Inflammatory macrophage (primary cell): ENCODE results near the gene ONECUT2.
"Not testable (repeated sequence)": the region's sequence is repeated elsewhere in the genome, so short reads cannot be mapped to it uniquely, and the experiment has no call there.

Experiments used
- DNase-seq, 2 donors: peaks; one replicate each; pipeline ENCODE4 v3.0.0-alpha.2; 2020 to 2022

Gene ONECUT2

GRCh38 chr18:57447154-57447621 is 12.0 kb downstream of the ONECUT2 start:
- DNase-seq, result no peak

DNA sequence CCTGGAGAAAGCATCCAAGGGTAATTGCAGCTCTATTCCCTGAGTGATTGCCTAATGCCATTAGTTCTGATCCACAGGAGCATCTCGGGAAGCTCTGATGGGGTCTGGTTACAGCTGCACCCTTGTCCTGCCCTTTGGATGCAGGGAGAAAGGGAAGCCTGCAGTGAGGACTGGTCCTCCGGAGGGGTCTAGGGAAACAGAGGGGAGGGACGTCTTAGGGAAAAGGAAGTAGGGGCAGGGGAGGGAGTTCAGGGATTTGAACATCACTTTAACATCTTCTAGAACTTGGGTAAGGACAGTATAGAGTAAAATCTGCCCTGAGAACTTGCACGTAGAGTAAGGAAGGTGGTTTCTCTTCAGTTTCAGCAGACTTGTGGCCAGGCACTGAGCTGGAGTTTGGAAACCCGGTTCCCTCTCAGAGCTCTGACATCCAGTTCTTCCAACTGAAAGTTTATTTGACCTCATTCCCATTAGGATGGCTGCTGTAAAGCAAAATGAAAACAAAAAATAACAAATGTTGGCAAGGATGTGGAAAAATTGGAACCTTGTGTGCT is 20.5 kb downstream of the ONECUT2 start:
- DNase-seq, result no peak

- DNase-seq, result no peak
Measured at GRCh38 chr18:57461652-57462269, 26.6 kb downstream of the ONECUT2 start.

GRCh38 chr18:57466307-57466706 is 31.1 kb downstream of the ONECUT2 start:
- no peak for DNase-seq

DNA sequence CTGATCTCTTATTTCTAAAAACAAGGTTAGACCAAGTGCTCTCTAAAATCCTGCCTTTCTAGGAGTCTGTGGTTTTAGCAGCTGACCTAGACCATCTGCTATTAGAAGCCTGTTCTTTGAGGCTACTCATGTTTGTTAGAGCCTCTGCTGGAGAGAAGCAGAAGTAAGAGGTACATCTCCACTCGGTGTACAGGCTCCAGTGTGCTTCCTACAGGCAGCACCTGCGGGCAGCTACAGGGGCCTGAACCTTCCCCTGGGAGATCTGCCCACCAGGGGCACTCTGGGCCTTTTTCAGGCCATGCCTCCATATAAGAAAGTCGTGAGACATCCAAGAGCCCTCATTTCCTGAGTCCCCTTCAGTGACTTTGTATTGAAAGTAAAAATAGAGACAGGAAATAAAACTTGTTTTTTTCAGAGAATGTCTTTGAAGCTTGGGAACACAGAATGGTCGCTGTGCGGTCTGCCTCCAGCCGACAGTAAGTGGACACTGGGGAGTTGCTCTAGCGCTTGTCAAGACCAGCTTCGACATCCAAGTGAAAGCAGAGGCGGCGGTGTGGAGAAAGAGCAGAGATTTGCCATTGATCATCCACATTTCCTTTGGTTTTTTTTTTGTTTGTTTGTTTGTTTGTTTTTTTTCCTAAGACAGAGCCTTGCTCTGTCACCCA is 31.7 kb downstream of the ONECUT2 start:
- DNase-seq, result no peak

- DNase-seq, result no peak
Measured at GRCh38 chr18:57469884-57470283, 34.7 kb downstream of the ONECUT2 start.

DNA sequence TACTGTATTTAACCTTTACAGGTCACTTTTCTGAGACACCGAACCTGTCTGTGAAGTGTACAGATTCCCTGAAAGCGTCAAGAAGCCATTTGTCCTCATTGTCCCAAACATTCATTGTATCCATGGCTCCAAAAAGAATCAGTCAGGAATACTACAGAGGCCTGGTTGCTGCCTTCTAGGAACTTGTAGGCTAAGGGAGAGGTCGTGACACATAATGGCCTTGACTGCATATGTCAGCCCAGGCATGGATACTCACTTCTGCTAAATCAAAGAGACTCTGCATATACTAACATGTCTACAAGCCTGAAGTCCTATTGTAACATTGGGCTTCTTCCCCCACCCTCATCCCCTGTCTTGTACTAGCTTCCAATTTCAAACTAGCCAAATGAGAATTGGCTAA is 40.2 kb downstream of the ONECUT2 start:
- DNase-seq, result no peak

DNA sequence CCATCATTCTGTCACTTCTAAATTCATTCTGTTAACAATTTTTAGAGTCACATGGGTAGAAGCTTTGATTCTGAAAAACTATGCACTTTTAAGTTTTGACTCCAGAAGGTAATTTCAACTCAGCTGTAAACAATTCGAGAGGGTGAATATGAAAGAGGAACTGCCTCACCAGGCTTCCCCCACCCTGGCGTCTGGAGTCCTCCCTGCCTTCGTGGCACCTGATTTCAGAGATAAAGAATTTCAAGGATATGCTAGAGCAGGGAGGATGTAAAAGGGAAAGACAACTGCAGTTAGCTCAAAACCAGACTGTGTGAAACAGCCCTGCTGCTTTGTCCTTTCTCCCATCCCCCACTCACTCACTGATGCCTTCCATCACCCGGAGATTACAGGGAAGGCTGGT is 40.7 kb downstream of the ONECUT2 start:
- no peak for DNase-seq

- no peak for DNase-seq
Measured at GRCh38 chr18:57480733-57481132, 45.6 kb downstream of the ONECUT2 start.

- no peak for DNase-seq
Measured at GRCh38 chr18:57497372-57498294, 62.5 kb downstream of the ONECUT2 start.

DNA sequence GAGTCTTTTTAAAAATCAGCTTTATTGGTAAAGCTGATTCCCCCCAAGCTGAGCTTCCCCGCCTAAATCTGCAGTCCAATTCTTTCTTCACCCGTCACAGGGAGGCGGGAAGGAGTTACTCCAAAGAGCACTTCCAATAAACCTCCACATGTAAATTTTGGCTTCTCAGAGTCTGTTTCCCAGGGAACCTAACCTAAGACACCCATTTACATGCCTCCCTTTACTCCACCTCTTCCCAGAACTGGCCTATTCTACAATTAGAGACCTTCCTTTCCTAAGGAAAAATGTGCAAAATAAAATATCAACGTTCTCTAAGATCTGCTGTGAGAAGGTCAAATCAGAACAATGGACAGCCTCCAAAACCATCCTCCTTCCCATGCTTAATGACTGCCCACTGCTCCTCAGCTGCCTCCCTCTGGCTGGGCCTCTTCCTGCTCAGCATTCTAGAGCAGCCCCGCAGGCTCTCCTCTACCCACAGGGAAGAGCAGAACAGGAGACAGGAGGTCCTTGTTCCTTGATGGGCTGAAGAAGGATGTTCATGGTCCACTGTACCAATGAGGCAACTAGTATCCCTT is 63.6 kb downstream of the ONECUT2 start:
- no peak for DNase-seq

- no peak for DNase-seq
Measured at GRCh38 chr18:57502624-57503023, 67.5 kb downstream of the ONECUT2 start.

DNA sequence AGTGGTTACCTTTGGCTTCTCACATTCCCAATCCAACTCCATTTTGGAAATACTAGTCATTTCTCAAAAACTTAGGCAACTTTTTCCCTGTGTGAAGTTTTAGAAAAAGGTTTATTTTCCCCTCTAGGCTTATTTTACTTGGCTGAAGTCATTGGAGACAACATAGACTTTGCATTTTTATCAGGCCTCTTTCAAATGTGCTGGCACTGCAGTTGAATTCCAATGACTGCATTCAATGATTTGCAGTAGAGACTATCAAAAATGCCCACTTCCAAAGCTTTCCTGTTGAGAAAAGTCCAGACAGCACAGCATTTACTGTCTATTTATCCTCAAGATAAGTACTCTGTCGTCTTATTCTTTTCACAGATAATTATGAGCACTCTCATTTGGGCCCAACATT is 70.1 kb downstream of the ONECUT2 start:
- no peak for DNase-seq

DNA sequence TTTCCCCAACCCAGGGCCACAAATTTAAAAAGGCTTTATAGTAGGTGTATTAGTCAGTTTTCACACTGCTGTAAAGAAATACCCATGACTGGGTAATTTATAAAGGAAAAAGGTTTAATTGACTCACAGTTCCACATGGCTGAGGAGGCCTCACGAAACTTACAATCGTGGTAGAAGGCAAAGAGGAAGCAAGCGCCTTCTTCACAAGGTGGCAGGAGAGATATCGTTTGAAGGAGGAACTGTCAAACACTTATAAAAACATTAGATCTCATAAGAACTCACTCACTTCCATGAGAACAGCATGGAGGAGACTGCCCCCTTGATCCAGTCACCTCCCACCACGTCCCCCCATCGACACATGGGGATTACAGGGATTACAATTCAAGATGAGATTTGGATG is 80.9 kb downstream of the ONECUT2 start:
- no peak for DNase-seq

GRCh38 chr18:57518533-57518932 is 83.4 kb downstream of the ONECUT2 start:
- DNase-seq, result no peak

DNA sequence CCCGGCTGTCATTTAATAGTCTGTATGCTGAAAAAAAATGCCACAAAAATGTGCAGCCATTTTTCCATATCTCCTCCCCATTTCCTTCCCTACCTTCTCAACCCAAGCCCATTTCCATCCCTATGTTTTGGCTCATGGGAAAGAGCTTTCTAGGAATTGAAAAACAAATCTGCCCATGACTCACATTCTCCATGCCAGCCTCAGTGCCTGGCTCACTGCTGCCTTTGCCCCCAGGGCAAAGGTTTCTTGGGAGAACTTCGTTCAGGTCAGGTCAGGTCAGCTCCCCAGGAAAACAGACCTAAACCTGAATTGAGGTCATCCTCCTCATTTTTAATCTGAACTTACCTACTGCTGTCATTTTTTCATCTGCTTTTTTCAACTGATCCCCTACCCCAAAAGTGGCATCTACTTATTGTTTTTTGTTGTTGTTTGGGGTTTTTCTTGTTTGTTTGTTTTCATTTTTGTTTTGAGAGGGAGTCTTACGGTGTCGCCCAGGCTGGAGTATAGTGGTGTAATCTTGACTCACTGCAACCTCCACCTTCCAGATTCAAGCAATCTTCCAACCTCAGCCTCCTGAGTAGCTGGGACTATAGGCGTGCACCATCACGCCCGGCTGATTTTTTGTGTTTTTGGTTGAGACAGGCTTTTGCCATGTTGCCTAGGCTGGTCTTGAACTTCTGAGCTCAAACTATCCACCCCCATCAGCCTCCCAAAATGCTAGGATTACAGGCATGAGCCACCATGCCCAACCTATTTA is 84.7 kb downstream of the ONECUT2 start:
- DNase-seq, result no peak

- DNase-seq, result not testable (repeated sequence)
Measured at GRCh38 chr18:57522348-57522747, 87.2 kb downstream of the ONECUT2 start.

DNA sequence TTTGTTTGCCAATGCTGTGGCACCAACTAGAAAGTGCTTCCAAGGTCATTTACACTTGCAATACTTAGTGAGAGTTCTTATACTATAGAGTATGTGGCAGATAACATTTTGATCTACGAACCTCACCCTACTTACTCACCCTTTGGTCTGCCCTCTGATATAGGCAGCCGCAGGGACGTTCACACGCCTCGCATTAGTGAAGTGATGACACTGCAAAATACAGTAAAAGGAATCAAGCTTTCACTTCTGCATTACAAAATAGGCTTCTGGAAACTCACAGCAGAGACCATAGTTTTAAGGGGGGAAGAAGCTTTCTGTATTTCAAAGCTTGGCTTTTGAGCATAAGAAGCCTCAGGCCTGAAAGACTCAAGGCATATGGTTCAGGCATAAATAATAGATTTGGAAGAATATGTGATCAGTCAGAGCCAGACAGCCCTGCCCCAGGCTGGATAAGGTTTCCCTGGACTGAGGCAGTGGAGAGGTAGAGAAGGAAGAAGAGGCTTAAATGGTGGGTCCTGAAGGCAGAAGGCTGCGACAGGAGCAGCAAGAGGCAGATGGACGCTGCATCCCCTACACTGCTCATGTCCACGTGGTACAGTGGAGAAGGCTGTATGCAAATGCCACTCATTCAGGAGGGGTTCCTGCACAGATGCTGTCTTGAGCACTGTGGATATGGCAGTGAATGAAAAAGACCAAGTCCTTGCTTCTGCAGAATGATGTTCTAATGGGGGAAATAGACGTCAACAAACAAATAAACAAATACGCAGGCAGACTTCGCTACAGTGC is 88.2 kb downstream of the ONECUT2 start:
- peak; percentile 82 to 84 for DNase-seq

DNA sequence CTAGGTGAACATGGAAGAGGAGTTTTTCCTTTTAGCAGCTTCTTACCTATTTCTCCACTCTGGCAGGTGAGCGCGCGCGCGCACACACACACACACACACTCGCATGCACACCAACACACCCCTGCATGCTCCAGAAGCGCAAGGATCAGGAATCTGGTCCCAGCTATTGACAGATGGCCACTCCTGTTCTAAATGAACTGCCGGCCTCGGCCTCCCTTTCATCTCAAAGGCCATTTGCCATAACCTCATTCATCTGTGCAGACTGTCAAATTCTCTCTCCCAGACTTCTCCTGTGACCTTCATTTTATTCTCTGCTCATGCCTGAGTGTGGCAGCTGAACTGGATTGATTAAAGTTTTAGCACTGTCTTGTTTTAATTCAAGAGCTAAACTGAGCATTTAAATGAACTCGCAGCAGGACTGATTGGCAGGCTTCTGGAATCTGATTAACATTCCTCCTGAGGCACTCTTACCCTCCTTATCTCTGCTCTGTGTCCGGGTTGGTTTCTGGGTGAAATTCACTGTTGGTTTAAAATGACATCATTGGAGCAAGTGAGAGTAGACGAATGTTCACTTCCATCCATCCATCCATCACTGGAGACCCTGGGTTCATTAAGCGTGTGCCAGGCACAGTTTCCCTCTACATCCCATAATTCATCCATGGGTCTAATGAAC is 92.5 kb downstream of the ONECUT2 start:
- no peak for DNase-seq

DNA sequence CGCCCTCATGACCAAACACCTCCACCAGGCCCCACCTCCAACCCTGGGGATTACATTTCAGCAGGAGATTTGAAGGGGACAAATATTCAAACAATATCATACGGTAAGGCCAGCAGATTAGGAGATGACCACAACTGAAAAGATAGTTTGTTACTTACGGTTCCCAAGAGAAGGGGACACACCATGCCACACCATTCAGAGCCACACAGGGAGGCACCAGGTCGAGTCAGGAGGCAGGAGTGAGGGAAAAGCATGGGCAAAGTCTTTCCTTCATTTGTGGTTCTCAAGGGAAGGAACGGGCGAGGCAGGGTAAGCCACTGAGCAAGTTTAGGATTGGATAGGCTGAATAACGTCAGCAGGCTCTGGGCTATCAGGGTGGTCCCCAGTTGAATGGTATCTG is 94.0 kb downstream of the ONECUT2 start:
- DNase-seq, result no peak
